ENCODE data around the gene ARRB1.

DNA sequence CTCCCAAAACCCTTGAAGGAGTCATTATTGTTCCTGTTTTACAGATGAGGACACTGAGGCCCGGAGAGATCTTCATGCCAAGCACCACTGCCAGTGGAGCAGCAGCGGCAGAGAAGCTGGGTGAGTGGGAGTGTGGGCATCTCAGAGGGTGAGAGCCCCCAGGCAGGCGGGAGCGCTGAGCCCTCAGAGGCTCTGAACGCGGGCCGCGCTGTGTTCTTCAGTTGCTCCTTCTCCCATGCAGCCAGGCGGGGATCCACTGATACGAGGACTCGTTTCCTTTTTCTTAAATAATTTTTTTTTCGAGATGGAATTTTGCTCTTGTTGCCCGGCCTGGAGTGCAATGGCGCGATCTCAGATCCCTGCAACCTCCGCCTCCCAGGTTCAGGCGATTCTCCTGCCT, 63.9 kb downstream of the ARRB1 start:
- TF ChIP-seq, protein P1, sequence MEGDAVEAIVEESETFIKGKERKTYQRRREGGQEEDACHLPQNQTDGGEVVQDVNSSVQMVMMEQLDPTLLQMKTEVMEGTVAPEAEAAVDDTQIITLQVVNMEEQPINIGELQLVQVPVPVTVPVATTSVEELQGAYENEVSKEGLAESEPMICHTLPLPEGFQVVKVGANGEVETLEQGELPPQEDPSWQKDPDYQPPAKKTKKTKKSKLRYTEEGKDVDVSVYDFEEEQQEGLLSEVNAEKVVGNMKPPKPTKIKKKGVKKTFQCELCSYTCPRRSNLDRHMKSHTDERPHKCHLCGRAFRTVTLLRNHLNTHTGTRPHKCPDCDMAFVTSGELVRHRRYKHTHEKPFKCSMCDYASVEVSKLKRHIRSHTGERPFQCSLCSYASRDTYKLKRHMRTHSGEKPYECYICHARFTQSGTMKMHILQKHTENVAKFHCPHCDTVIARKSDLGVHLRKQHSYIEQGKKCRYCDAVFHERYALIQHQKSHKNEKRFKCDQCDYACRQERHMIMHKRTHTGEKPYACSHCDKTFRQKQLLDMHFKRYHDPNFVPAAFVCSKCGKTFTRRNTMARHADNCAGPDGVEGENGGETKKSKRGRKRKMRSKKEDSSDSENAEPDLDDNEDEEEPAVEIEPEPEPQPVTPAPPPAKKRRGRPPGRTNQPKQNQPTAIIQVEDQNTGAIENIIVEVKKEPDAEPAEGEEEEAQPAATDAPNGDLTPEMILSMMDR (IDR thresholded peaks at IDR 0.05; ENCODE audit: low read depth, low read length) = no peak
- TF ChIP-seq POLR2A (IDR thresholded peaks at IDR 0.05; ENCODE audit: extremely low read depth, insufficient read length) = no peak
- TF ChIP-seq, protein P2, sequence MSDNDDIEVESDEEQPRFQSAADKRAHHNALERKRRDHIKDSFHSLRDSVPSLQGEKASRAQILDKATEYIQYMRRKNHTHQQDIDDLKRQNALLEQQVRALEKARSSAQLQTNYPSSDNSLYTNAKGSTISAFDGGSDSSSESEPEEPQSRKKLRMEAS (IDR thresholded peaks at IDR 0.05; ENCODE audit: low read depth, low read length) = no peak
- no peak for TF ChIP-seq MYC (IDR thresholded peaks at IDR 0.05; ENCODE audit: low read depth, low read length)
